Measurements from ENCODE around the gene IL20.
A peak's percentile ranks its signal among the peaks of the same experiment; 100 is the strongest.

Gene IL20

DNA sequence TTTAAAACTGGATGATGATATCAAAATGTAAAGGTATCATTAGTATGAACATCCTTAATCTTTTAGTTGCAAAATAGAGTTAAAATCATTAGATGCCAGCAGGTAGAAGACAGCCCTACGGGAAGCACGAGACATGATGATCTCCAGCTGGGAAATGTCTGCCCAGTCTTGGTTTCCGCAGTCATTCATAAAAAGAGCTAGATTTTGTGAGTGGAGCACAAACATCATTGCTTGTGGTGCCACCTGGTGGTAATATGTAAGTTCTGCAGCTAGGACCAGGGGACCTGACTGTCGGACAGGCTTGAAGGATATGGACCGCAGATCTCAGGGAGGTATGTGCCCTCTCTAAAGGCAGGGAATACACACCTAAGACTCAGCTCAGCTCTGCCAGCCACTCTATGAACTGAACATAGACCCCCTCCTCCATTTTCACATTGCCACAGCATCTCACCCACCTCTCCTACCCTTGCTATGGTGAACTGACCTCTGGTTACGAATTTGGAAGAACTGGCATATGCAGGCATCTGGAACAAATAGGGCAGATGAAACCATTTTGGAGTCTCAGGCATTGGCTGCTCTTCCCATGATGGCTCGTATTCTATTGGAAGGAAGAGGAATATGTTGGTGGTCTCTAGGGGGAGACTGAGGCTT, 47.1 kb downstream of the IL20 start:
- TF ChIP-seq, protein P1, sequence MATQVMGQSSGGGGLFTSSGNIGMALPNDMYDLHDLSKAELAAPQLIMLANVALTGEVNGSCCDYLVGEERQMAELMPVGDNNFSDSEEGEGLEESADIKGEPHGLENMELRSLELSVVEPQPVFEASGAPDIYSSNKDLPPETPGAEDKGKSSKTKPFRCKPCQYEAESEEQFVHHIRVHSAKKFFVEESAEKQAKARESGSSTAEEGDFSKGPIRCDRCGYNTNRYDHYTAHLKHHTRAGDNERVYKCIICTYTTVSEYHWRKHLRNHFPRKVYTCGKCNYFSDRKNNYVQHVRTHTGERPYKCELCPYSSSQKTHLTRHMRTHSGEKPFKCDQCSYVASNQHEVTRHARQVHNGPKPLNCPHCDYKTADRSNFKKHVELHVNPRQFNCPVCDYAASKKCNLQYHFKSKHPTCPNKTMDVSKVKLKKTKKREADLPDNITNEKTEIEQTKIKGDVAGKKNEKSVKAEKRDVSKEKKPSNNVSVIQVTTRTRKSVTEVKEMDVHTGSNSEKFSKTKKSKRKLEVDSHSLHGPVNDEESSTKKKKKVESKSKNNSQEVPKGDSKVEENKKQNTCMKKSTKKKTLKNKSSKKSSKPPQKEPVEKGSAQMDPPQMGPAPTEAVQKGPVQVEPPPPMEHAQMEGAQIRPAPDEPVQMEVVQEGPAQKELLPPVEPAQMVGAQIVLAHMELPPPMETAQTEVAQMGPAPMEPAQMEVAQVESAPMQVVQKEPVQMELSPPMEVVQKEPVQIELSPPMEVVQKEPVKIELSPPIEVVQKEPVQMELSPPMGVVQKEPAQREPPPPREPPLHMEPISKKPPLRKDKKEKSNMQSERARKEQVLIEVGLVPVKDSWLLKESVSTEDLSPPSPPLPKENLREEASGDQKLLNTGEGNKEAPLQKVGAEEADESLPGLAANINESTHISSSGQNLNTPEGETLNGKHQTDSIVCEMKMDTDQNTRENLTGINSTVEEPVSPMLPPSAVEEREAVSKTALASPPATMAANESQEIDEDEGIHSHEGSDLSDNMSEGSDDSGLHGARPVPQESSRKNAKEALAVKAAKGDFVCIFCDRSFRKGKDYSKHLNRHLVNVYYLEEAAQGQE (IDR thresholded peaks at IDR 0.05; ENCODE audit: low read depth): no peak
- peak; percentile 87 for TF ChIP-seq RAD21 (IDR thresholded peaks at IDR 0.05; ENCODE audit: low read depth)

- TF ChIP-seq TAF1 (IDR thresholded peaks at IDR 0.05; ENCODE audit: low read depth) (no peak), TEAD4 (IDR thresholded peaks at IDR 0.05) (no peak)
- TF ChIP-seq, protein P2, sequence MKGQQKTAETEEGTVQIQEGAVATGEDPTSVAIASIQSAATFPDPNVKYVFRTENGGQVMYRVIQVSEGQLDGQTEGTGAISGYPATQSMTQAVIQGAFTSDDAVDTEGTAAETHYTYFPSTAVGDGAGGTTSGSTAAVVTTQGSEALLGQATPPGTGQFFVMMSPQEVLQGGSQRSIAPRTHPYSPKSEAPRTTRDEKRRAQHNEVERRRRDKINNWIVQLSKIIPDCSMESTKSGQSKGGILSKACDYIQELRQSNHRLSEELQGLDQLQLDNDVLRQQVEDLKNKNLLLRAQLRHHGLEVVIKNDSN (IDR thresholded peaks at IDR 0.05): no peak
These were observed 48.5 kb downstream of the IL20 start for GRCh38 chr1:206913766-206914537.

DNA sequence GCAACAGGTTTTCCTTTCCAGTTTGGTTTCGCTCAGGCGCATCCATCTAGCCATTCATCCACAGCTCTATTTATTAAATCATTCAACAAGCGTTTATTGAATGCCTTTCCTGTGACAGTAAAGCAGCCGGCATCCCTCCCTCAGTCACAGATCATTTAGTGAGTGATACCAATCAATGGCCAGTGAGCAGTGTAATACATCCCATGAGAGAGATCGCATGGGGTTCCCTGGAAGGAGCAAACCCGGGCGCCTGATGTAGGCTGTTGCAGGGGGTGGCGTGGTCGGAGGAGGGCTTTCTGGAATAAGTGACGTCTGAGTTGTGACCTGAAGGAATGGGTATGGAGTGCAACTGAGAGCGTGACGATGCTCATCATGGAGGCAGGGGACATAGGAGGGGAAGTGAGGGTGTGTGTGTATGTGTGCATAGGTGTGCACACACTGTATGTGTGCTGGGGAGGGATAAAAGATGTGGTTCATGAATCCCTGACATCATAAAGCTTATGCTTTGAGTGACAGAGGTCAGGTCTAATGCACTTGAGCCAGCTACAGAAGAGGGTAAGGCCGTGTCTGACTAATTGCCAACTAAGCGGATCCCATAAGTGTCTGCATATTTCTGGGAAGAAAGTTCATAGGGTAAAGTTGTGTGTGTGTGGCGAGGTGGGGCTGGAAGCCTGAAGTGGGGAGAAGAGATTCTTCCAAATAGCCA, 49.8 kb downstream of the IL20 start:
- TF ChIP-seq EGR1 (IDR thresholded peaks at IDR 0.05) (no peak), MAX (IDR thresholded peaks at IDR 0.05) (no peak), CREB1 (IDR thresholded peaks at IDR 0.05; ENCODE audit: low read depth) (no peak), ZBTB7A (IDR thresholded peaks at IDR 0.05; ENCODE audit: low read depth) (no peak), TCF12 (IDR thresholded peaks at IDR 0.05; ENCODE audit: low read depth) (no peak), FOXM1 (IDR thresholded peaks at IDR 0.05; ENCODE audit: borderline replicate concordance, low read depth) (no peak), EP300 (IDR thresholded peaks at IDR 0.05; ENCODE audit: borderline replicate concordance) (no peak), RAD21 (IDR thresholded peaks at IDR 0.05; ENCODE audit: low read depth) (no peak), NFIC (IDR thresholded peaks at IDR 0.05) (no peak), TEAD4 (IDR thresholded peaks at IDR 0.05) (no peak), YY1 (IDR thresholded peaks at IDR 0.05; ENCODE audit: low read depth) (no peak)
- TF ChIP-seq, protein P1 (IDR thresholded peaks at IDR 0.05; ENCODE audit: low read depth): no peak
- TF ChIP-seq, protein P2 (IDR thresholded peaks at IDR 0.05): no peak

DNA sequence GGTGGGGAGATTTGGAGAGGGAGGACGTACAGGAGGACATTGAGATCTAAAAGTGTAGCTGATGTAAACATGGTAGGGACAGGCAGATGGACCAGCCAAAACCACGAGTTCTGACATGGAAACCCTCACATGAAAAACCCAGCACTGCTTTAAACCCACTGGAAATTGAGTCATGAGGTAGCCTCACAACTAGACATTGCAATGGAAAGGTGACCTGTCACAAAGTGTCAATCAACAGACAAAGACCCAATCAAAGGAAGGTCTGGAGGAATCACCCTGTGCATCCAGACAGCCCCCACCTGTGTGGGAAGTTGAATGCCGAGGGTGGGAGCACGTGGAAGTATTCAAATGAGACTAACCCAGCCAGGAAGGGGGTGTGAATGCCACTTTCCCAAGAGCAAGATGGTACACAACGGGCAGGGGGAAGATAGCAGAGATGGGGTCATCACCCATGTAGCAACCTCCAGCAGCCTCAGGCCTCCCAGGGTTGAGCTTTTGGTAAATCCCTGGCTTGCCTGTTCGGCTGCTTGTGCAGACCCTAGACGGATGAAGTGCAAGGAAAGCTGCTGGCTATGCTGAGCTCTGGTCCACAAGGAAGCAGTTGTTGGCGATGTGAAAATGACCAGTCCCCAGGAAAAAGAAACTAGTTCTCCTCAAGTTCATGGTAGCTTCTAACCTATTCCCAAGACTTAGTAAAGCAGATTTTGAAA, 50.7 kb downstream of the IL20 start:
- TF ChIP-seq FOXM1 (IDR thresholded peaks at IDR 0.05; ENCODE audit: borderline replicate concordance, low read depth) (no peak), RAD21 (IDR thresholded peaks at IDR 0.05; ENCODE audit: low read depth) (no peak), NFIC (IDR thresholded peaks at IDR 0.05) (no peak), TEAD4 (IDR thresholded peaks at IDR 0.05) (no peak), ZBTB7A (IDR thresholded peaks at IDR 0.05; ENCODE audit: low read depth) (no peak), EGR1 (IDR thresholded peaks at IDR 0.05) (no peak), YY1 (IDR thresholded peaks at IDR 0.05; ENCODE audit: low read depth) (no peak), CEBPB (IDR thresholded peaks at IDR 0.05) (no peak), EP300 (IDR thresholded peaks at IDR 0.05; ENCODE audit: borderline replicate concordance) (no peak), MAX (IDR thresholded peaks at IDR 0.05) (no peak), TCF12 (IDR thresholded peaks at IDR 0.05; ENCODE audit: low read depth) (no peak), CREB1 (IDR thresholded peaks at IDR 0.05; ENCODE audit: low read depth) (no peak), TAF1 (IDR thresholded peaks at IDR 0.05; ENCODE audit: low read depth) (no peak)
- TF ChIP-seq, protein P1 (IDR thresholded peaks at IDR 0.05; ENCODE audit: low read depth): no peak
- TF ChIP-seq, protein P2 (IDR thresholded peaks at IDR 0.05): no peak
